ENCODE measurements around the gene BAIAP3. TPM values are rescaled to one million over a fixed set of nuclear protein-coding genes. Genes with fewer than 3 reads are reported as not detected.

The BAIAP3 gene
- total RNA-seq, 1 experiment from 2014 or later: 44.7 TPM

- no peaks in the 10 kb centered on the region; a peak in 1 of 4 replicates for H3K36me3 ChIP-seq (ENCODE audit: control insufficient read depth in 1 of 2, insufficient read depth in 2 of 2, low read length in 2 of 2)
- intact Hi-C loops (cut with micrococcal nuclease): no loop called here
- ChIA-PET CTCF (no interaction called here), POLR2A (no interaction called here), RAD21 (ENCODE audit: low non-redundant PET in 1 of 2, low total read pairs in 2 of 2, uncharacterized antibody in 2 of 2, unreplicated experiment in 2 of 2) (no interaction called here)
- H2AFZ ChIP-seq (ENCODE audit: low read depth, low read length, poor library complexity, severe bottlenecking): no peak overlapping the region
- no peak overlapping the region for H3K27ac ChIP-seq (ENCODE audit: low read depth, low read length)
- H3K79me2 ChIP-seq (ENCODE audit: insufficient read depth, low read length): no peaks in the 10 kb centered on the region
- no peak overlapping the region for H3K4me3 ChIP-seq (replicated peaks in 1 of 2; ENCODE audit: low read depth in 1 of 2, low read length in 2 of 2)
- no peaks in the 10 kb centered on the region for H3K9me2 ChIP-seq (ENCODE audit: insufficient read depth)
- DNase-seq (ENCODE audit: low read depth, low spot score) (no peak), ATAC-seq (no peak)
- no peak overlapping the region for H3K9ac ChIP-seq (ENCODE audit: low read length)
- no peaks in the 10 kb centered on the region for H3K27me3 ChIP-seq (ENCODE audit: insufficient read depth, low read length)
- BruUV-seq (replicated peaks): no TSS peak
- H4K20me1 ChIP-seq (ENCODE audit: insufficient read depth): no peaks in the 10 kb centered on the region
- no peaks in the 10 kb centered on the region for H3K9me3 ChIP-seq (ENCODE audit: control insufficient read depth in 1 of 2, insufficient read depth in 1 of 2, low read depth in 1 of 2, low read length in 2 of 2)
- no peaks in the 10 kb centered on the region for H3K4me1 ChIP-seq (ENCODE audit: control insufficient read depth in 1 of 2, insufficient read depth in 2 of 2, low read length in 2 of 2)
- H3K4me2 ChIP-seq (ENCODE audit: low read length): no peak overlapping the region
- TF ChIP-seq CEBPB (IDR thresholded peaks at IDR 0.05; ENCODE audit: low read depth) (no peak), POLR2A (IDR thresholded peaks at IDR 0.05; ENCODE audit: borderline replicate concordance, extremely low read depth, insufficient read depth, insufficient read length) (no peak), ATF3 (IDR thresholded peaks at IDR 0.05) (no peak), EGR1 (IDR thresholded peaks at IDR 0.05; ENCODE audit: low read depth) (no peak), EZH2 (IDR thresholded peaks at IDR 0.05) (no peak), JUND (IDR thresholded peaks at IDR 0.05) (no peak)
Observed at GRCh38 chr16:1395444-1396031, 62.1 kb downstream of the BAIAP3 start.

GRCh38 chr16:1397779-1398178 is 64.3 kb downstream of the BAIAP3 start:
- ChIA-PET RAD21 (ENCODE audit: low non-redundant PET in 1 of 2, low total read pairs in 2 of 2, uncharacterized antibody in 2 of 2, unreplicated experiment in 2 of 2) (no interaction called here), POLR2A (no interaction called here), CTCF (no interaction called here)
- Histone ChIP-seq H3K4me3 (replicated peaks in 1 of 2; ENCODE audit: low read depth in 1 of 2, low read length in 2 of 2) (no peak overlapping the region), H3K4me2 (ENCODE audit: low read length) (no peak overlapping the region), H3K27ac (ENCODE audit: low read depth, low read length) (no peak overlapping the region), H3K36me3 (ENCODE audit: control insufficient read depth in 1 of 2, insufficient read depth in 2 of 2, low read length in 2 of 2) (no peaks in the 10 kb centered on the region; a peak in 1 of 4 replicates), H4K20me1 (ENCODE audit: insufficient read depth) (no peaks in the 10 kb centered on the region), H3K9me3 (ENCODE audit: control insufficient read depth in 1 of 2, insufficient read depth in 1 of 2, low read depth in 1 of 2, low read length in 2 of 2) (no peaks in the 10 kb centered on the region), H3K4me1 (ENCODE audit: control insufficient read depth in 1 of 2, insufficient read depth in 2 of 2, low read length in 2 of 2) (no peaks in the 10 kb centered on the region), H2AFZ (ENCODE audit: low read depth, low read length, poor library complexity, severe bottlenecking) (no peak overlapping the region), H3K27me3 (ENCODE audit: insufficient read depth, low read length) (no peaks in the 10 kb centered on the region), H3K9me2 (ENCODE audit: insufficient read depth) (no peaks in the 10 kb centered on the region), H3K79me2 (ENCODE audit: insufficient read depth, low read length) (no peaks in the 10 kb centered on the region), H3K9ac (ENCODE audit: low read length) (no peak overlapping the region)
- BruUV-seq (replicated peaks): no TSS peak
- TF ChIP-seq EZH2phosphoT487 (IDR thresholded peaks at IDR 0.05; ENCODE audit: borderline replicate concordance) (no peak), RAD21 (IDR thresholded peaks at IDR 0.05; ENCODE audit: low read depth) (no peak), SIN3A (IDR thresholded peaks at IDR 0.05; ENCODE audit: low read depth) (no peak), JUND (IDR thresholded peaks at IDR 0.05) (no peak), POLR2AphosphoS5 (IDR thresholded peaks at IDR 0.05; ENCODE audit: low read depth, low read length) (no peak), POLR2A (IDR thresholded peaks at IDR 0.05; ENCODE audit: borderline replicate concordance, extremely low read depth, insufficient read depth, insufficient read length) (no peak), SP1 (IDR thresholded peaks at IDR 0.05; ENCODE audit: low read depth) (no peak), MAX (IDR thresholded peaks at IDR 0.05) (no peak), CEBPB (IDR thresholded peaks at IDR 0.05; ENCODE audit: low read depth) (no peak), ELF1 (IDR thresholded peaks at IDR 0.05; ENCODE audit: borderline replicate concordance, low read depth) (no peak)
- no peak for DNase-seq (ENCODE audit: low read depth, low spot score)
- ATAC-seq: no peak
- intact Hi-C loops (cut with micrococcal nuclease): no loop called here
